Measurements from ENCODE around the gene NELL1. TPM values are rescaled to one million over a fixed set of nuclear protein-coding genes. Genes with fewer than 3 reads are reported as not detected.

The NELL1 gene
- total RNA-seq, 1 donor from 2014 or later: 0.45 TPM

GRCh38 chr11:20937826-20938225 is 268.4 kb downstream of the NELL1 start:
- Mint-ChIP-seq H3K36me3 (ENCODE audit: low read depth, unreplicated experiment) (no peaks in the 10 kb centered on the region), H3K27me3 (ENCODE audit: low read depth, unreplicated experiment) (peaks cover 15% of the 10 kb centered on the region), H3K9me3 (ENCODE audit: unreplicated experiment) (no peaks in the 10 kb centered on the region), H3K27ac (ENCODE audit: unreplicated experiment) (no peak overlapping the region), H3K4me1 (ENCODE audit: low read depth, unreplicated experiment) (peaks cover 2% of the 10 kb centered on the region), H3K4me3 (ENCODE audit: unreplicated experiment) (no peak overlapping the region)
- Histone ChIP-seq H3K4me1 (ENCODE audit: insufficient read depth, low read length) (no peaks in the 10 kb centered on the region), H4K20me1 (ENCODE audit: insufficient read depth, low read length) (no peaks in the 10 kb centered on the region), H3K9me3 (ENCODE audit: insufficient read depth, low read depth, low read length) (peaks cover 3% of the 10 kb centered on the region), H3K9ac (ENCODE audit: low read length) (no peak overlapping the region), H3K79me2 (ENCODE audit: insufficient read depth, low read length) (no peaks in the 10 kb centered on the region), H3K4me3 (ENCODE audit: insufficient read depth, low read depth, low read length) (no peak overlapping the region), H3K27me3 (ENCODE audit: insufficient read depth, low read length) (no peaks in the 10 kb centered on the region), H3K36me3 (ENCODE audit: insufficient read depth, low read length) (no peaks in the 10 kb centered on the region), H3K4me2 (ENCODE audit: low read length) (no peak overlapping the region), H3K27ac (ENCODE audit: low read depth, low read length) (no peak overlapping the region), H2AFZ (ENCODE audit: low read depth, low read length) (no peak overlapping the region)
- DNase-seq (ENCODE audit: low read depth) (no peak), FAIRE-seq (no peak)
- no peak for TF ChIP-seq EZH2 (IDR thresholded peaks at IDR 0.05; ENCODE audit: insufficient read depth, low read length)
- TF ChIP-seq CTCF (IDR thresholded peaks at IDR 0.05; ENCODE audit: insufficient read depth, low read depth, low read length): no peak

- H3K79me2 ChIP-seq (ENCODE audit: insufficient read depth, low read length): no peaks in the 10 kb centered on the region
- H3K4me1 ChIP-seq (ENCODE audit: insufficient read depth, low read length): no peaks in the 10 kb centered on the region
- no peak overlapping the region for H3K9ac ChIP-seq (ENCODE audit: low read length)
- Mint-ChIP-seq H3K27me3 (ENCODE audit: low read depth, unreplicated experiment) (peaks cover 8% of the 10 kb centered on the region), H3K4me1 (ENCODE audit: low read depth, unreplicated experiment) (no peaks in the 10 kb centered on the region), H3K36me3 (ENCODE audit: low read depth, unreplicated experiment) (no peaks in the 10 kb centered on the region), H3K27ac (ENCODE audit: unreplicated experiment) (no peak overlapping the region), H3K9me3 (ENCODE audit: unreplicated experiment) (peaks cover 2% of the 10 kb centered on the region), H3K4me3 (ENCODE audit: unreplicated experiment) (no peak overlapping the region)
- no peak overlapping the region for H3K27ac ChIP-seq (ENCODE audit: low read depth, low read length)
- DNase-seq (ENCODE audit: low read depth): no peak
- no peak for TF ChIP-seq CTCF (IDR thresholded peaks at IDR 0.05; ENCODE audit: insufficient read depth, low read depth, low read length)
- TF ChIP-seq EZH2 (IDR thresholded peaks at IDR 0.05; ENCODE audit: insufficient read depth, low read length): no peak
- H4K20me1 ChIP-seq (ENCODE audit: insufficient read depth, low read length): no peaks in the 10 kb centered on the region
- H3K4me3 ChIP-seq (ENCODE audit: insufficient read depth, low read depth, low read length): no peak overlapping the region
- no peak for FAIRE-seq
- H3K4me2 ChIP-seq (ENCODE audit: low read length): no peak overlapping the region
- H2AFZ ChIP-seq (ENCODE audit: low read depth, low read length): no peak overlapping the region
- no peaks in the 10 kb centered on the region for H3K9me3 ChIP-seq (ENCODE audit: insufficient read depth, low read depth, low read length)
- H3K36me3 ChIP-seq (ENCODE audit: insufficient read depth, low read length): no peaks in the 10 kb centered on the region
- no peaks in the 10 kb centered on the region for H3K27me3 ChIP-seq (ENCODE audit: insufficient read depth, low read length)
Measured at GRCh38 chr11:20949585-20949984, 280.2 kb downstream of the NELL1 start.

GRCh38 chr11:20962581-20962980 is 293.2 kb downstream of the NELL1 start:
- Mint-ChIP-seq H3K9me3 (ENCODE audit: unreplicated experiment) (no peaks in the 10 kb centered on the region), H3K4me3 (ENCODE audit: unreplicated experiment) (no peak overlapping the region), H3K36me3 (ENCODE audit: low read depth, unreplicated experiment) (no peaks in the 10 kb centered on the region), H3K27me3 (ENCODE audit: low read depth, unreplicated experiment) (peaks cover 5% of the 10 kb centered on the region), H3K27ac (ENCODE audit: unreplicated experiment) (no peak overlapping the region), H3K4me1 (ENCODE audit: low read depth, unreplicated experiment) (peaks cover 2% of the 10 kb centered on the region)
- H3K4me3 ChIP-seq (ENCODE audit: insufficient read depth, low read depth, low read length): no peak overlapping the region
- H4K20me1 ChIP-seq (ENCODE audit: insufficient read depth, low read length): no peaks in the 10 kb centered on the region
- peaks cover 20% of the 10 kb centered on the region for H3K4me1 ChIP-seq (ENCODE audit: insufficient read depth, low read length)
- FAIRE-seq: no peak
- H3K27ac ChIP-seq (ENCODE audit: low read depth, low read length): no peak overlapping the region
- no peaks in the 10 kb centered on the region for H3K27me3 ChIP-seq (ENCODE audit: insufficient read depth, low read length)
- peak; percentile 63 for DNase-seq (ENCODE audit: low read depth)
- no peak overlapping the region for H3K9ac ChIP-seq (ENCODE audit: low read length)
- TF ChIP-seq CTCF (IDR thresholded peaks at IDR 0.05; ENCODE audit: insufficient read depth, low read depth, low read length) (no peak), EZH2 (IDR thresholded peaks at IDR 0.05; ENCODE audit: insufficient read depth, low read length) (no peak)
- no peaks in the 10 kb centered on the region for H3K79me2 ChIP-seq (ENCODE audit: insufficient read depth, low read length)
- H3K36me3 ChIP-seq (ENCODE audit: insufficient read depth, low read length): no peaks in the 10 kb centered on the region
- H3K9me3 ChIP-seq (ENCODE audit: insufficient read depth, low read depth, low read length): no peaks in the 10 kb centered on the region
- H2AFZ ChIP-seq (ENCODE audit: low read depth, low read length): no peak overlapping the region
- H3K4me2 ChIP-seq (ENCODE audit: low read length): peak overlapping the region; percentile 47

Data from astrocyte (in vitro differentiated cells and primary cell).